ENCODE measurements around the gene RPL23.

DNA sequence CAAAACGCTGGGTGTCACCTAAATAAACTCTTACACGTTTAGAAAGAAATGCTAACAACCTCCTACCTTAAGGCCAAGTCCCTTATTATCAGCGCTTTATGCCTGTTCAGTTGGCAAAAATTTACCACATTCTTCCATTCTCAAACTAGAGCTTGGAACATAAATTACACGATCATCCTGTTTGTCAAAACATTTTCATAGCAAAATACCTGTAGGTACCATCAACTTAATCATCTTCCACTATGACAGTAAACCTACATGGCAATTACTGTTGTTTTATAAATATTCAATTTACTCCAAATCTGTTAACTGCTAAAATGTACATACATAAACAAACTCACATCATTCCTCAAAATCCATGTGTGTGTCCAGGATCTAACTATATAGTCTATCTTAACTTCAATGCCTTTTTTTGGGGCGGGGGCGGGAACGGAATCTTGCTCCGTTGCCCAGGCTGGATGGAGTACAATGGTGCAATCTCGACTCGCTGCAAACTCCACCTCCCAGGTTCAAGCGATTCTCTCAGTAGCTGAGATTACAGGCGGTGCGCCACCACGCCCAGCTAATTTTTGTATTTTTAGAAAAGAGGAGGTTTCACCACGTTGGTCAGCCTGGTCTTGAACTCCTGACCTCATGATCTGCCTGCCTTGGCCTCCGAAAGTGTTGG, 4.4 kb downstream of the RPL23 start:
- TF ChIP-seq, protein P1, sequence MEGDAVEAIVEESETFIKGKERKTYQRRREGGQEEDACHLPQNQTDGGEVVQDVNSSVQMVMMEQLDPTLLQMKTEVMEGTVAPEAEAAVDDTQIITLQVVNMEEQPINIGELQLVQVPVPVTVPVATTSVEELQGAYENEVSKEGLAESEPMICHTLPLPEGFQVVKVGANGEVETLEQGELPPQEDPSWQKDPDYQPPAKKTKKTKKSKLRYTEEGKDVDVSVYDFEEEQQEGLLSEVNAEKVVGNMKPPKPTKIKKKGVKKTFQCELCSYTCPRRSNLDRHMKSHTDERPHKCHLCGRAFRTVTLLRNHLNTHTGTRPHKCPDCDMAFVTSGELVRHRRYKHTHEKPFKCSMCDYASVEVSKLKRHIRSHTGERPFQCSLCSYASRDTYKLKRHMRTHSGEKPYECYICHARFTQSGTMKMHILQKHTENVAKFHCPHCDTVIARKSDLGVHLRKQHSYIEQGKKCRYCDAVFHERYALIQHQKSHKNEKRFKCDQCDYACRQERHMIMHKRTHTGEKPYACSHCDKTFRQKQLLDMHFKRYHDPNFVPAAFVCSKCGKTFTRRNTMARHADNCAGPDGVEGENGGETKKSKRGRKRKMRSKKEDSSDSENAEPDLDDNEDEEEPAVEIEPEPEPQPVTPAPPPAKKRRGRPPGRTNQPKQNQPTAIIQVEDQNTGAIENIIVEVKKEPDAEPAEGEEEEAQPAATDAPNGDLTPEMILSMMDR (conservative IDR thresholded peaks at IDR 0.05 in 1 of 2, IDR thresholded peaks at IDR 0.05 in 1 of 2; ENCODE audit: extremely low read depth in 1 of 2, insufficient read depth in 1 of 2, low read depth in 1 of 2, low read length in 2 of 2) = no peak
- TF ChIP-seq EZH2 (IDR thresholded peaks at IDR 0.05; ENCODE audit: borderline replicate concordance, low read length) = no peak

All from mammary epithelial cell (primary cell).